H1 (cell line): ENCODE measurements around the gene OSGEP. TPM values are rescaled to one million over a fixed set of nuclear protein-coding genes. Genes with fewer than 3 reads are reported as not detected.

Source experiments
- CTCF ChIA-PET: fragments of 300-600 bp; sonication (Branson Sonifier 250); formaldehyde crosslinking; loops from one replicate; lab custom pipeline; 2021; ENCODE audit not compliant: partially characterized antibody; lab: Charles Lee
- POLR2A ChIA-PET: fragments of 300-600 bp; sonication (Branson Sonifier 250); formaldehyde crosslinking; loops from one replicate; lab custom pipeline; 2021; ENCODE audit warnings: inconsistent platforms; ENCODE audit not compliant: partially characterized antibody; lab: Charles Lee
- DNase-seq, 2 experiments: peaks; one replicate each; pipeline versions ENCODE4 v3.0.0 to v3.0.0-alpha.2; 2010 to 2022; ENCODE audit warnings: low spot score in 2 of 2, low read depth in 1 of 2, mixed read lengths in 1 of 2
- FAIRE-seq: peaks from 2 replicates; lab custom pipeline; 2011; peaks lifted over from hg19 to GRCh38; lab: Jason Lieb, UNC
- H2AFZ ChIP-seq: 2 replicates; pipeline ENCODE4 v1.8.1; 2012; ENCODE audit warnings: low read length, inconsistent platforms
- H2AK5ac ChIP-seq: 2 replicates; pipeline ENCODE4 v1.6.1; 2013; ENCODE audit warnings: low read depth, low read length
- H2BK120ac ChIP-seq: replicated peaks from 2 replicates; pipeline ENCODE3; 2013; ENCODE audit warnings: low read depth, low read length, inconsistent platforms
- H2BK12ac ChIP-seq: 2 replicates; pipeline ENCODE4 v1.6.1; 2013; ENCODE audit warnings: low read depth, low read length
- H2BK15ac ChIP-seq: 2 replicates; pipeline ENCODE4 v1.6.1; 2013; ENCODE audit warnings: low read length
- H2BK20ac ChIP-seq: 2 replicates; pipeline ENCODE4 v1.6.1; 2013; ENCODE audit warnings: low read length
- H2BK5ac ChIP-seq: 2 replicates; pipeline ENCODE4 v1.6.1; 2013; ENCODE audit warnings: low read depth, low read length
- H3K14ac ChIP-seq: 2 replicates; pipeline ENCODE4 v1.6.1; 2013; ENCODE audit warnings: inconsistent platforms; ENCODE audit not compliant: insufficient read length
- H3K18ac ChIP-seq: 2 replicates; pipeline ENCODE4 v1.6.1; 2013; ENCODE audit warnings: low read length; ENCODE audit errors: extremely low read depth
- H3K23ac ChIP-seq: 2 replicates; pipeline ENCODE4 v1.6.1; 2013; ENCODE audit warnings: inconsistent platforms; ENCODE audit not compliant: insufficient read length
- H3K23me2 ChIP-seq: 2 replicates; pipeline ENCODE4 v1.6.1; 2013; ENCODE audit warnings: low read depth, low read length
- H3K27ac ChIP-seq: 2 replicates; pipeline ENCODE4 v1.6.1; 2011; ENCODE audit warnings: low read depth, low read length, inconsistent platforms
- H3K27me3 ChIP-seq, 4 experiments: replicated peaks in 1 of 4; 1 replicate in 1 of 4; 2 replicates in 3 of 4; pipeline versions ENCODE4 v1.6.1 to v1.8.1; 2011 to 2013; ENCODE audit warnings: low read length in 3 of 4, mild to moderate bottlenecking in 3 of 4, inconsistent platforms in 2 of 4, mixed read lengths in 2 of 4, moderate library complexity in 1 of 4; ENCODE audit not compliant: control insufficient read depth in 3 of 4, insufficient read depth in 3 of 4; ENCODE audit errors: extremely low read depth in 1 of 4
- H3K36me3 ChIP-seq, 4 experiments: 2 replicates each; pipeline versions ENCODE4 v1.6.1 to v1.8.1; 2011 to 2013; ENCODE audit warnings: mild to moderate bottlenecking in 4 of 4, low read length in 3 of 4, moderate library complexity in 2 of 4, control low read depth in 1 of 4, inconsistent platforms in 1 of 4; ENCODE audit not compliant: insufficient read depth in 4 of 4, control insufficient read depth in 2 of 4
- H3K4ac ChIP-seq: replicated peaks from 2 replicates; pipeline ENCODE3; 2013; ENCODE audit warnings: low read length, low read depth, mixed read lengths, inconsistent platforms; ENCODE audit not compliant: insufficient read length
- H3K4me1 ChIP-seq, 4 experiments: replicated peaks in 1 of 4; 1 replicate in 1 of 4; 2 replicates in 3 of 4; pipeline versions ENCODE4 v1.6.1 to v1.8.1; 2011 to 2013; ENCODE audit warnings: low read length in 3 of 4, inconsistent platforms in 2 of 4, mixed read lengths in 1 of 4; ENCODE audit not compliant: insufficient read depth in 4 of 4, control insufficient read depth in 3 of 4
- H3K4me2 ChIP-seq, 2 experiments: 2 replicates each; pipeline versions ENCODE4 v1.6.1 to v1.8.1; 2011 to 2013; ENCODE audit warnings: low read depth in 2 of 2, low read length in 2 of 2, control low read depth in 1 of 2, inconsistent platforms in 1 of 2, mild to moderate bottlenecking in 1 of 2; ENCODE audit not compliant: insufficient read depth in 1 of 2
- H3K4me3 ChIP-seq, 4 experiments: fragments of 200-600, 300-600 bp in 1 of 4; sonication (generic), shearing (Covaris generic), sonication (Bioruptor Twin) in 1 of 4; 2 replicates each; pipeline versions ENCODE4 v1.5.1 to v1.8.1; 2011 to 2016; ENCODE audit warnings: low read length in 4 of 4, low read depth in 3 of 4, control low read depth in 2 of 4, inconsistent platforms in 2 of 4, mild to moderate bottlenecking in 2 of 4, mixed read lengths in 1 of 4, moderate library complexity in 1 of 4; ENCODE audit not compliant: insufficient read depth in 2 of 4; ENCODE audit errors: extremely low read depth in 1 of 4
- H3K56ac ChIP-seq: replicated peaks from 2 replicates; pipeline ENCODE3; 2013; ENCODE audit warnings: low read depth, mild to moderate bottlenecking, mixed read lengths, low read length, inconsistent platforms; ENCODE audit not compliant: insufficient read length
- H3K79me1 ChIP-seq: 2 replicates; pipeline ENCODE4 v1.6.1; 2013; ENCODE audit warnings: low read depth, low read length, control low read depth
- H3K79me2 ChIP-seq, 2 experiments: 2 replicates each; pipeline versions ENCODE4 v1.6.1 to v1.8.1; 2012 to 2013; ENCODE audit warnings: low read length in 2 of 2, mild to moderate bottlenecking in 2 of 2, inconsistent platforms in 1 of 2; ENCODE audit not compliant: insufficient read depth in 2 of 2, control insufficient read depth in 1 of 2
- H3K9ac ChIP-seq, 4 experiments: replicated peaks in 1 of 4; 1 replicate in 1 of 4; 2 replicates in 3 of 4; pipeline versions ENCODE4 v1.6.1 to v1.8.1; 2011 to 2013; ENCODE audit warnings: low read depth in 3 of 4, low read length in 3 of 4, control low read depth in 2 of 4, mild to moderate bottlenecking in 2 of 4, moderate library complexity in 2 of 4, inconsistent platforms in 1 of 4; ENCODE audit errors: extremely low read depth in 1 of 4
- H3K9me3 ChIP-seq, 2 experiments: 2 replicates each; pipeline versions ENCODE4 v1.6.1 to v1.8.1; 2012 to 2013; ENCODE audit warnings: mild to moderate bottlenecking in 2 of 2, moderate library complexity in 2 of 2, control low read depth in 1 of 2, inconsistent platforms in 1 of 2, low read depth in 1 of 2, low read length in 1 of 2, mixed read lengths in 1 of 2; ENCODE audit not compliant: insufficient read depth in 2 of 2
- H4K20me1 ChIP-seq, 2 experiments: replicated peaks in 1 of 2; 2 replicates each; pipeline versions ENCODE3 to v1.8.1; 2011 to 2013; ENCODE audit warnings: inconsistent platforms in 2 of 2, low read length in 2 of 2, mild to moderate bottlenecking in 1 of 2; ENCODE audit not compliant: insufficient read depth in 2 of 2, control insufficient read depth in 1 of 2
- H4K5ac ChIP-seq: 2 replicates; pipeline ENCODE4 v1.6.1; 2013; ENCODE audit warnings: low read length, low read depth, mixed read lengths, inconsistent platforms; ENCODE audit not compliant: insufficient read length
- H4K8ac ChIP-seq: 2 replicates; pipeline ENCODE4 v1.8.0; 2013; ENCODE audit warnings: mild to moderate bottlenecking, moderate library complexity, low read length, inconsistent platforms; ENCODE audit not compliant: insufficient read depth; ENCODE audit errors: extremely low read depth
- H4K91ac ChIP-seq: replicated peaks from 2 replicates; pipeline ENCODE3; 2013; ENCODE audit warnings: low read length, mixed read lengths, inconsistent platforms; ENCODE audit not compliant: insufficient read length
- ASH2L ChIP-seq: fragments of 200-600, 300-600 bp; sonication (generic); IDR thresholded peaks from one replicate; pipeline ENCODE4 v1.7.1; 2017; ENCODE audit warnings: low read length
- CBX5 ChIP-seq: fragments of 300-800, 300-1000 bp; sonication (generic); IDR thresholded peaks from 2 replicates; pipeline ENCODE4 v1.7.1; 2016; ENCODE audit warnings: antibody characterized with exemption, low read length, low read depth
- CBX8 ChIP-seq: fragments of 300-800, 300-1000 bp; sonication (generic); IDR thresholded peaks from 2 replicates; pipeline ENCODE4 v1.7.1; 2016; ENCODE audit warnings: low read depth, low read length, borderline replicate concordance
- CREB1 ChIP-seq: IDR thresholded peaks from 2 replicates; pipeline ENCODE4 v1.6.1; 2012; ENCODE audit warnings: inconsistent platforms
- GTF2F1 ChIP-seq: IDR thresholded peaks from 2 replicates; pipeline ENCODE4 v1.6.1; 2012; ENCODE audit warnings: low read depth, low read length, improper control_type of control experiment, borderline replicate concordance
- JUN ChIP-seq: IDR thresholded peaks from 2 replicates; pipeline ENCODE4 v1.6.1; 2011; ENCODE audit warnings: low read depth, mild to moderate bottlenecking, improper control_type of control experiment, low read length
- KDM4A ChIP-seq: IDR thresholded peaks from one replicate; pipeline ENCODE4 v1.7.1; 2012; ENCODE audit warnings: low read depth, mild to moderate bottlenecking, moderate library complexity, low read length, inconsistent platforms; ENCODE audit not compliant: severe bottlenecking
- RAD21 ChIP-seq, 2 experiments: IDR thresholded peaks in 1 of 2; conservative IDR thresholded peaks in 1 of 2; 2 replicates each; pipeline ENCODE4 v1.6.1; 2011; ENCODE audit warnings: low read depth in 2 of 2, low read length in 2 of 2, improper control_type of control experiment in 1 of 2, inconsistent platforms in 1 of 2, mild to moderate bottlenecking in 1 of 2, moderate library complexity in 1 of 2
- RBBP5 ChIP-seq: IDR thresholded peaks from 2 replicates; pipeline ENCODE4 v1.7.1; 2012; ENCODE audit warnings: low read depth, mild to moderate bottlenecking, inconsistent platforms, low read length, moderate library complexity, borderline replicate concordance
- SIX5 ChIP-seq: IDR thresholded peaks from 2 replicates; pipeline ENCODE4 v1.6.1; 2011; ENCODE audit warnings: mild to moderate bottlenecking, low read depth, low read length
- SP1 ChIP-seq: IDR thresholded peaks from 2 replicates; pipeline ENCODE4 v1.6.1; 2011; ENCODE audit warnings: low read depth, low read length
- SP2 ChIP-seq: IDR thresholded peaks from 2 replicates; pipeline ENCODE4 v1.6.1; 2012; ENCODE audit warnings: mild to moderate bottlenecking, low read length, inconsistent platforms
- SUZ12 ChIP-seq: fragments of 200-600 bp; sonication (generic); IDR thresholded peaks from 2 replicates; pipeline ENCODE4 v1.6.1; 2012; ENCODE audit warnings: mild to moderate bottlenecking, inconsistent platforms, low read length, moderate library complexity, mixed read lengths
- ZNF274 ChIP-seq: IDR thresholded peaks from 2 replicates; pipeline ENCODE4 v1.7.0; 2012; ENCODE audit warnings: low read length, borderline replicate concordance; ENCODE audit errors: extremely low read depth
- WGBS, 2 experiments: shearing (Covaris generic) in 1 of 2; methylation state at CpG; one replicate each; pipeline versions ENCODE4 v1.1.6 to v1.1.7; 2013 to 2015; ENCODE audit warnings: low lambda C conversion rate in 2 of 2, mixed read lengths in 2 of 2, inconsistent platforms in 1 of 2, low coverage in 1 of 2, missing lambda C conversion rate in 1 of 2; ENCODE audit not compliant: insufficient replicate concordance in 2 of 2, insufficient coverage in 1 of 2, insufficient read length in 1 of 2; ENCODE audit errors: extremely low coverage in 1 of 2, missing lambda C conversion rate in 1 of 2; 5-methylcytosine and 5-hydroxymethylcytosine counted together
- polyA plus RNA-seq, 7 experiments: library from polyadenylated mRNA; depleted of rRNA in 3 of 7; stranded (reverse) in 5 of 7; unstranded in 2 of 7; fragments of >200 nt in 5 of 7; fragments of 200-250 nt in 2 of 7; gene quantifications; 1 replicate in 5 of 7; 2 replicates in 1 of 7; 4 replicates in 1 of 7; pipeline versions ENCODE4 v1.2.1 to v1.2.3, GENCODE V29; 2011 to 2013; ENCODE audit warnings: missing spikeins in 2 of 7, mixed read lengths in 2 of 7
- total RNA-seq: library from RNA; stranded (reverse); fragmentation: NEBNext Ultra II Directional; extraction: Animal tissue kit (Norgen Biotek cat#: 25700); gene quantifications from 2 replicates; pipeline ENCODE4 v1.2.1, GENCODE V29; 2021

OSGEP gene
- total and polyA plus RNA-seq, 2 of the 8 experiments (the other 6 are each of a cell fraction or from before 2014, with no cell fraction given), result 34.4 to 78.6 TPM

GRCh38 chr14:20409226-20409625, 45.4 kb downstream of the OSGEP start:
- Histone ChIP-seq H4K91ac (no peak overlapping the region), H2BK5ac (no peak overlapping the region), H3K4me3 (no peak overlapping the region), H4K5ac (no peak overlapping the region), H4K8ac (no peak overlapping the region), H3K23me2 (peaks cover 7% of the 10 kb centered on the region), H2AFZ (no peak overlapping the region), H3K9me3 (no peaks in the 10 kb centered on the region; a peak in 1 of 4 replicates), H2BK12ac (no peak overlapping the region), H3K79me2 (no peaks in the 10 kb centered on the region; a peak in 1 of 4 replicates), H2AK5ac (no peak overlapping the region), H2BK20ac (no peak overlapping the region), H3K4me2 (no peak overlapping the region), H3K4me1 (peaks cover 0 to 4% (median 1%) of the 10 kb centered on the region in 4 experiments; a peak in 2 of 7 replicates), H3K36me3 (peaks cover 0 to 8% (median 0%) of the 10 kb centered on the region in 4 experiments; a peak in 2 of 8 replicates), H2BK120ac (no peak overlapping the region), H3K18ac (no peak overlapping the region), H3K9ac (no peak overlapping the region), H3K27ac (no peak overlapping the region), H3K14ac (no peak overlapping the region), H3K4ac (no peak overlapping the region), H2BK15ac (no peak overlapping the region), H3K79me1 (peaks cover 3% of the 10 kb centered on the region; the same call in 1 of the 2 replicates), H3K23ac (no peak overlapping the region), H4K20me1 (no peaks in the 10 kb centered on the region), H3K27me3 (no peaks in the 10 kb centered on the region), H3K56ac (no peak overlapping the region)
- FAIRE-seq, result no peak
- TF ChIP-seq RAD21 (IDR thresholded peaks at IDR 0.05 in 1 of 2, conservative IDR thresholded peaks at IDR 0.05 in 1 of 2; ENCODE audit: low read depth in 2 of 2, low read length in 2 of 2) (no peak), ZNF274 (no peak), RBBP5 (no peak), ASH2L (no peak), SUZ12 (no peak), SIX5 (no peak), CBX5 (no peak), JUN (no peak), GTF2F1 (no peak), SP1 (no peak), KDM4A (no peak), SP2 (no peak), CREB1 (no peak), CBX8 (no peak)
- ChIA-PET POLR2A (interaction anchor here (1.1 kb wide), 1 partner anchor 66 kb away, joined by 6 read pairs; the partner anchor contains the start of gene PARP2), CTCF (interaction anchor here (1.0 to 1.2 kb wide), 2 partner anchors 27 to 275 kb away, joined by 3 read pairs; partner anchors contain the start of gene RNASE4)
- WGBS, 2 experiments, result 81% methylated on average over 2 of the region's 2 CpGs; no CpG with 5 or more reads in 1 of the 2 experiments
- no peak for DNase-seq
